ENCODE results near the gene MTHFD2.
"Not testable (repeated sequence)": the region's sequence is repeated elsewhere in the genome, so short reads cannot be mapped to it uniquely, and the experiment has no call there.

The MTHFD2 gene

DNA sequence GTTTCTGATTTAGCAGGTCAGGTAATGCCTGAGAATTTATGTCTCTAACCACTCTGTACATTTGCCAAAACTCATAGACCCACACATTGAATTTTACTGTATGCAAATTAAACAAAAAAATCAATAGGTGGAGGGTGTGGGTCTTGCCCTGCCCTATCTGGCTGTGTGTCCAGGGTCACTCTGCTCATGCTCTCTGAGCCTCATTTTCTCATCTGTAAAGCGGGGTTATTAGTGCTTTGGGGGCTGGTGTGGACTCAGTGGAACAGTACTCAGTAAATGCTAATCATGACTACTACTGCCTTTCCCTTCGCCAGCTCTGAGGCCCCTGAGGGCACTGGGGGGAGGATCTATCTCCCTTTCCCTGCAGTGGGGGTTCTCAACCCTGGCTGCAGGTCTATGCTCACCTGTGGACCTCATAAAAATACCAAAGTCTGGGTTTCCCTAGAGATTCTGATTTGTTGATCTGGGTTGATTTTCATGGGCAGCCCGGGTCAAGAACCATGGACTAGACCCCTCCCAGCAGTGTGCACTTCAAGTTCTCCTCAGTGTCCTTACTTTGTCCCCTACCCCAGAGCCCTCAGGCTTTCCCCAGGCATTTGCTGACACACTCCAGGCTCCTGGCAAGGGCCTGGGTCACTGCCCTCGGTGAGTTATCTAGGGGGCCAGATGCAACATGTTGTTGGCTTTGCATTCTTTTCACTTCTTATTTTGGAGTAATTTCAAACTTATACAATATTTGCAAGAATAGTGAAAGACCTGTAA lies 27.5 kb downstream of the MTHFD2 start:
- Histone ChIP-seq H2AFZ (ENCODE audit: low read depth, low read length) (no peak overlapping the region), H3K9me3 (ENCODE audit: low read length) (no peaks in the 10 kb centered on the region), H3K27me3 (ENCODE audit: insufficient read depth, low read length) (no peaks in the 10 kb centered on the region), H3K4me3 (ENCODE audit: low read length) (no peak overlapping the region), H3K4me1 (ENCODE audit: insufficient read depth, low read length) (no peaks in the 10 kb centered on the region), H3K36me3 (ENCODE audit: insufficient read depth, low read length) (no peaks in the 10 kb centered on the region)

DNA sequence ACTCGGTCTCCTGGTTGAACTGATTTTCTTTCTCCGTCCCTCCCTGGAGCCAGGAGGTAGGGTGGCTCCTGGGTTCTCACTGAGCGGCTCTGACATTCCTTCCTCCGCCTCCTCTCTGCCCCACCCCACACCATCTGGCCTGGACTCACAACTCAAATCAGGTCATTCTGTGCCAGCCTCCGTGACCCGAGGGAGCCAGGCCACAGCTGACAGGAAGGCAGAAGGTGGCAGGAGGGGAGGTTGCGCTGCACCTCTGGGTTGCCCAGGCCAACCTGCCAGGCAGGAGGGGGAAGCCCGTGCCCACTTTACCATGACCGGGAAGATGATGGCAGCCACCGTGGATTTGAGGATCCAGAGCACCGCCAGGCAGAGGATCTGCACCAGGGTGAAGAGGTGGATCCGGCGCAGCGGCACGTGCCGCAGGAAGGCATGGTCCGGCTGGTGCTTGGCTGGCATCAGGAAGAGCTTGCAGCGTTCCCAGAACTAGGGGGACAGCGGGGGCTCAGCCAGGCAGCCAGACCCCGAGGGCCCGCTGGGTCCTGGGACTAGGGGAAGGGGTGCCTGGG lies 28.3 kb downstream of the MTHFD2 start:
- H3K4me3 ChIP-seq (ENCODE audit: low read length) = no peak overlapping the region
- H2AFZ ChIP-seq (ENCODE audit: low read depth, low read length) = no peak overlapping the region
- no peaks in the 10 kb centered on the region for H3K36me3 ChIP-seq (ENCODE audit: insufficient read depth, low read length)
- H3K9me3 ChIP-seq (ENCODE audit: low read length) = no peaks in the 10 kb centered on the region
- H3K4me1 ChIP-seq (ENCODE audit: insufficient read depth, low read length) = no peaks in the 10 kb centered on the region
- H3K27me3 ChIP-seq (ENCODE audit: insufficient read depth, low read length) = no peaks in the 10 kb centered on the region

DNA sequence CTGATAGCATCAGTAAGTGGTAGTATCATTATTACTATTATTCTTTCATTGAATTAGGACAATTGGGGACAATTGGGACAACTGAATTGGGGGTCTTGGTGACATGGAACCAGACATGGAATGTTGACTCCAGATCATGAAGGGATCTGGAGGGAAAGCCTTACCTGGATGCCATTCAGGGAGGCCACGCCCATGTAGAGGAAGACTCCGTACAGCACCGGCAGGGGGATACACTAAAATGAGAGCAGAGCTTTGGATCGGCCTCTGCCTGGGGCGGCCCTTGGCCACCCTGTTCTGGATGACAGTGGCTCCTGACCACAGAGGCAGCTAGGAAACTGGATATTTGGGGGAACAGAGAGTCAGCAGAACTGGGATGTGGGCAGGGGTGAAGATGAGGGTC lies 29.2 kb downstream of the MTHFD2 start:
- Histone ChIP-seq H3K4me3 (ENCODE audit: low read length) (no peak overlapping the region), H3K9me3 (ENCODE audit: low read length) (no peaks in the 10 kb centered on the region), H3K36me3 (ENCODE audit: insufficient read depth, low read length) (no peaks in the 10 kb centered on the region), H2AFZ (ENCODE audit: low read depth, low read length) (no peak overlapping the region), H3K4me1 (ENCODE audit: insufficient read depth, low read length) (no peaks in the 10 kb centered on the region), H3K27me3 (ENCODE audit: insufficient read depth, low read length) (no peaks in the 10 kb centered on the region)

DNA sequence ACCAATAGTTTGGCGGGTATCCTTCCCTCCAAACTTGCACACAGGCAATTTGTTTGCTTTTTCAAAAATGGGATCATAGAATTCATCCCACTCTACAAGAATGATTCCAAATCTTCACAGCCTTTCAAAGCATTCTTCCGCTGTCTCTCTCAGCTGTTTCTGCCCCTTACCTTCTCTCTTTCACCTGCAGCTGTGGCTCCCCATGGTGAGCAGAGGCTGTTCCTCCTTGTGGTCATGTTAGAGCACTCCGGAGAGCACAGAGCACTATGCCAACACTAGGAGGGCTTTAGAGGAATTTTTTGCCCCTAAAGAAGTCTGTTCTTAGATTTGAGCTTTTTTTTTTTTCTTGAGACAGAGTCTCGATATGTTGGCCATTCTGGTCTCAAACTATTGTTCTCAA lies 30.4 kb downstream of the MTHFD2 start:
- Histone ChIP-seq H2AFZ (ENCODE audit: low read depth, low read length) (no peak overlapping the region), H3K4me1 (ENCODE audit: insufficient read depth, low read length) (no peaks in the 10 kb centered on the region), H3K36me3 (ENCODE audit: insufficient read depth, low read length) (no peaks in the 10 kb centered on the region), H3K27me3 (ENCODE audit: insufficient read depth, low read length) (no peaks in the 10 kb centered on the region), H3K4me3 (ENCODE audit: low read length) (no peak overlapping the region), H3K9me3 (ENCODE audit: low read length) (no peaks in the 10 kb centered on the region)

DNA sequence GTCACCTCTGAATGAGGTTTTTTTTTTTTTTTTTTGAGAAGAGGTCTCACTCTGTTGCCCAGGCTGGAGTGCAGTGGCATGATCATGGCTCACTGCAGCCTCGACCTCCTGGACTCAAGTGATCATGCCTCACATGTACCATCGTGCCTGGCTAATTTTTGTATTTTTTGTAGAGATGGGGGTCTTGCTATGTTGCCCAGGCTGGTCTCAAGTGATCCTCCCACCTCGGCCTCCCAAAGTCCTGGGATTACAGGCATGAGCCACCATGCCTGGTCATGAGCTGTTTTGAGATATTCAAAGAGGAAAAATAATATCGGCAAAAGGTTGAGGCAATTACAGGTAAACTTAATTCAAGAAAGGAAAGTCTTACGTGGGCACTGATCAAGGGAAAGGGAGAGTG lies 31.4 kb downstream of the MTHFD2 start:
- not testable (repeated sequence) for H3K36me3 ChIP-seq (ENCODE audit: insufficient read depth, low read length); H2AFZ ChIP-seq (ENCODE audit: low read depth, low read length); H3K4me3 ChIP-seq (ENCODE audit: low read length); H3K4me1 ChIP-seq (ENCODE audit: insufficient read depth, low read length); H3K27me3 ChIP-seq (ENCODE audit: insufficient read depth, low read length); H3K9me3 ChIP-seq (ENCODE audit: low read length)

DNA sequence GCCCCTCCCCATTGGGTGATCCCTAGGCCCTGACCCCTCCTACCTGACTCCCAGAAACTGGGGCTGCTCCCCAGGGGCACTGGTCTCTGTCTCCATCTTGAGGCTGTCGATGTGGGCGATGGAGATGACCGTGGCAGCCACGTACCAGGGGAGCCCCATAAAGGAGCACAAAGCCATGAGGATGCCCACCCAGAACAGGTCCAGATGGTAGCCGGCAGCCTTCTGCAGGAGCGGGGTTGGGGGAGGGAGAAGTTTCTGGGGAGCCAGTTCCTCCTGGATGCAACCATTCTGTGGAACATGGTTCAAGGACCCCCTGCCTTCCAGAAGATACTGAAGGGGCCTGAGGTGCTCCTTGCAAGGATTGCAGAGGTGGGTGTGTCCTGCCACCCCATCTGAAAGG lies 34.0 kb downstream of the MTHFD2 start:
- Histone ChIP-seq H3K27me3 (ENCODE audit: insufficient read depth, low read length) (no peaks in the 10 kb centered on the region), H3K36me3 (ENCODE audit: insufficient read depth, low read length) (no peaks in the 10 kb centered on the region), H3K4me3 (ENCODE audit: low read length) (no peak overlapping the region), H3K9me3 (ENCODE audit: low read length) (no peaks in the 10 kb centered on the region), H3K4me1 (ENCODE audit: insufficient read depth, low read length) (no peaks in the 10 kb centered on the region), H2AFZ (ENCODE audit: low read depth, low read length) (no peak overlapping the region)

DNA sequence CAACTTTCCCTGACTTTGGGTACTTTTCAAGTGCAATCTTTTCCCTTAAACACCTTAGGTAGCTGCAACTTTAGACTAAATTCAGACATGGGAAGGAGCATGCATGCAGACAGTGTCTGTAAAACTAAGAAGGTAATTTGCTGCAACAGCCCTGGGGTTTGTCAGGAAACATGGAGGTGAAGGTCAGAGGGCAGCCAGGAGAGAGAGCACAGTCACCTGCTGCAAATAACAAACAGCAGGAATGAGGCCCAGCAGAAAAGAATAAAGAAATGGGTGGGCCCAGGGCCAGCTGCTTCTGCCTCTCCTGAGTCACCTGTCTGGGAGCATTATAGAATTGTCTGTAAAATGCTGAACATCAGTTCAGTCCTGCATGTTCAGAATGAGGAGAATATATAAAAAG lies 35.2 kb downstream of the MTHFD2 start:
- Histone ChIP-seq H3K27me3 (ENCODE audit: insufficient read depth, low read length) (no peaks in the 10 kb centered on the region), H3K36me3 (ENCODE audit: insufficient read depth, low read length) (no peaks in the 10 kb centered on the region)

DNA sequence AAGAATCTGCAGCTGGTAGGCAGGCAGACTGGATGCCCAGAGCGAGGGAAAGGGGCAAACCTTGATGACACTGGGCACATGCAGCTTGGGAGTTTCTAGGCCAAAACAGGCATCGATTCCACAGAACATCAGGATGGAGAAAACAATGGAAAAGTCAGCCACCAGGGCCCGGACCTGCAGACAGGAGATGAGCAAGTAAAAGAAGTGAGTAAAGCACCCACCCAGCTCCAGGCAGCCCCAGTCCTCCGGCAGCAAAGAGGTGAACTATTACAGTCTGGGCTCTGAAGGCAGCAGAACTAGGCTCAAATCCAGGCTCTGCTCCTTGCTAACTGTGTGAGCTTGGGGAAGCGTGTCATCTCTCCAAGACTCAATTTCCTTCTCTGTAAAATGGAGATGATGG lies 36.6 kb downstream of the MTHFD2 start:
- H2AFZ ChIP-seq (ENCODE audit: low read depth, low read length) = no peak overlapping the region
- no peaks in the 10 kb centered on the region for H3K9me3 ChIP-seq (ENCODE audit: low read length)
- no peaks in the 10 kb centered on the region for H3K4me1 ChIP-seq (ENCODE audit: insufficient read depth, low read length)
- no peaks in the 10 kb centered on the region for H3K27me3 ChIP-seq (ENCODE audit: insufficient read depth, low read length)
- H3K36me3 ChIP-seq (ENCODE audit: insufficient read depth, low read length) = no peaks in the 10 kb centered on the region
- no peak overlapping the region for H3K4me3 ChIP-seq (ENCODE audit: low read length)

More for the DNA sequence above, 35.2 kb downstream of the MTHFD2 start:
- no peaks in the 10 kb centered on the region for H3K9me3 ChIP-seq (ENCODE audit: low read length)
- no peak overlapping the region for H2AFZ ChIP-seq (ENCODE audit: low read depth, low read length)
- no peaks in the 10 kb centered on the region for H3K4me1 ChIP-seq (ENCODE audit: insufficient read depth, low read length)
- no peak overlapping the region for H3K4me3 ChIP-seq (ENCODE audit: low read length)

DNA sequence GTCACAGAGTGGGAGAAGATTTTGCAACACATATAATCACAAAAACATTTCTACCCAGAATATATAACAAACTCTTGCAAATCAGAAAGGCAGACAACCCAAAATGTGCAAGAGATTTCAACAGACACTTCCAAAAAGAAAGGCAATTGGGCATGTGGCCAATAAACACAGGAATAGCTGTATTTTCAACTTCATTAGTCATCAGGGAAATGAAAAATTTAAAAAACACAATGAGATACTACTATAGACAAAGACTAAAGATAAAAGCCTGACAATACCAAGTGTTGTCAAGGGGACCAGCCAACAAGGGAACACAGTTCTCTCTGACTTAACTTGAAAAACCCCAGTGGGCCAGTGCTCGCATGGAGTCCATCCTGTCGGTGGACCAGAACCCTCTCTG lies 40.5 kb downstream of the MTHFD2 start:
- Histone ChIP-seq H3K36me3 (ENCODE audit: insufficient read depth, low read length) (no peaks in the 10 kb centered on the region), H3K9me3 (ENCODE audit: low read length) (no peaks in the 10 kb centered on the region), H2AFZ (ENCODE audit: low read depth, low read length) (no peak overlapping the region), H3K27me3 (ENCODE audit: insufficient read depth, low read length) (peaks cover 5% of the 10 kb centered on the region), H3K4me3 (ENCODE audit: low read length) (no peak overlapping the region), H3K4me1 (ENCODE audit: insufficient read depth, low read length) (no peaks in the 10 kb centered on the region)

DNA sequence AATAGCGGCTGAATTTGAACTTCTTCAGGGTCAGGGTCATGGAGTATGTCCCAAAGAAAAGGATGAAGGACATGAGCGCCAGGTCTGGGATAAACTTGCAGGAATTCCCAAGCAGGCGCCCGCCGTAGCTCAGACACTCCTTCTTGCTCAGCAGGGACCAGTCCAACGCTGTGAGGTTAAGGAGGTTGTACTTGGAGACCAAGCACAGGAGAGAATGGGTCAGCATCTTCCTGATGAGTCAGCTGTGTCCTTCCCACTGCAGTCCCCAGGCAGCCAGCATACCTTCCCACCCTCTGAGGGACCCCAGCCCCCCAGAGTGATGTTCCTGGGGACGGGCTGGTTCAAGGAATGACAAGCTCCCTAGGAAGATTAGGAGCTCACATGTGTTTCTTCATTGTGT lies 40.9 kb downstream of the MTHFD2 start:
- H3K36me3 ChIP-seq (ENCODE audit: insufficient read depth, low read length) = no peaks in the 10 kb centered on the region
- H3K9me3 ChIP-seq (ENCODE audit: low read length) = no peaks in the 10 kb centered on the region
- H3K4me3 ChIP-seq (ENCODE audit: low read length) = no peak overlapping the region
- peaks cover 5% of the 10 kb centered on the region for H3K27me3 ChIP-seq (ENCODE audit: insufficient read depth, low read length)
- H3K4me1 ChIP-seq (ENCODE audit: insufficient read depth, low read length) = no peaks in the 10 kb centered on the region
- H2AFZ ChIP-seq (ENCODE audit: low read depth, low read length) = no peak overlapping the region

DNA sequence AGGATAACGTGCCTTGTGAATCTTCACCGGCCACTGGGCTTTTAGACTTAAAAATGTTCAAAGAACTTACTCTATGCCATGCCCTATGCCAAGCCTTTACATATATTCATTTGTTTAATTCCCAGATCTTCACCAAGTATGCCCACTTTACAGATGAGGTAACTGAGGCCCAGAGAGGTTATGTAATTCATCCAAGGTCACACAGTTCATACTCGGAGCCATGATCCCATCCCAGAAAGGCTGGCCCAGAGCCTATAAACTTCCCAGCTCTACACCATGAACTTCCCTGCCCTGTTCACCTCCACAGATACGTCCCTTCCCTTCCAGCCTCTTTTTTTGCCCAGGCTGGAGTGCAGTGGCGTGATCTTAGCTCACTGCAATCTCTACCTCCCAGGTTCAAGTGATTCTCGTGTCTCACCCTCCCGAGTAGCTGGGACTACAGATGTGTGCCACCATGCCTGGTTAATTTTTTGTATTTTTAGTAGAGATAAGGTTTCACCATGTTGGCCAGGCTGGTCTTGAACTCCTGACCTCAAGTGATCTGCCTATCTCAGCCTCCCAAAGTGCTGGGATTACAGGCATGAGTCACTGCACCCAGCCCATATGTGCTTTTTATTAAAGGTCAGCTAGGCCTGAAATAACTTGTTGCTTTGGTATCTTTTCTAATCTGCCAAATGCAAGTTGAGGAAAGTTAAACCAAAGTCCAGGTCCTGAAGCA lies 44.1 kb downstream of the MTHFD2 start:
- Histone ChIP-seq H3K27me3 (ENCODE audit: insufficient read depth, low read length) (peaks cover 5% of the 10 kb centered on the region), H3K4me1 (ENCODE audit: insufficient read depth, low read length) (no peaks in the 10 kb centered on the region), H3K9me3 (ENCODE audit: low read length) (no peaks in the 10 kb centered on the region), H3K4me3 (ENCODE audit: low read length) (no peak overlapping the region), H2AFZ (ENCODE audit: low read depth, low read length) (no peak overlapping the region), H3K36me3 (ENCODE audit: insufficient read depth, low read length) (no peaks in the 10 kb centered on the region)

DNA sequence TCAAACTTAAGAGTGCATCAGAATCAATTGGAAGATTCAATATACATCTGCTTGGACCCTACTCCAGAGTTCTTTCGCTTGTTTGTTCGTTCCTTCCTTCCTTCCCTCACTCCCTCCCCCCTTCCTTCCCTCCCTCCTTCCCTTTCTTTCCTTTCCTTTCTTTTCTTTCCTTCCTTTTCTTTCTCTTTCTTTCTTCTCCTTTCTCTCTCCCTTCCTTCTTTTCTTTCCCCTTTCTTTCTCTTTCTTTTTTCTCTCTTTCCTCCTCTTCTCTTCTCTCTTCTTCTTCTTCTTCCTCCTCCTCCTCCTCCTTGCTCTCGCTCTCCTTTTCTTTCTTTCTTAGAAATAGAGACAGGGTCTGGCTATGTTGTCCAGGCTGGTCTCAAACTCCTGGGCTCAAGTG lies 45.9 kb downstream of the MTHFD2 start:
- no peak overlapping the region for H2AFZ ChIP-seq (ENCODE audit: low read depth, low read length)
- H3K27me3 ChIP-seq (ENCODE audit: insufficient read depth, low read length) = peaks cover 5% of the 10 kb centered on the region
- H3K4me3 ChIP-seq (ENCODE audit: low read length) = no peak overlapping the region
- H3K4me1 ChIP-seq (ENCODE audit: insufficient read depth, low read length) = no peaks in the 10 kb centered on the region
- H3K36me3 ChIP-seq (ENCODE audit: insufficient read depth, low read length) = no peaks in the 10 kb centered on the region
- H3K9me3 ChIP-seq (ENCODE audit: low read length) = no peaks in the 10 kb centered on the region

DNA sequence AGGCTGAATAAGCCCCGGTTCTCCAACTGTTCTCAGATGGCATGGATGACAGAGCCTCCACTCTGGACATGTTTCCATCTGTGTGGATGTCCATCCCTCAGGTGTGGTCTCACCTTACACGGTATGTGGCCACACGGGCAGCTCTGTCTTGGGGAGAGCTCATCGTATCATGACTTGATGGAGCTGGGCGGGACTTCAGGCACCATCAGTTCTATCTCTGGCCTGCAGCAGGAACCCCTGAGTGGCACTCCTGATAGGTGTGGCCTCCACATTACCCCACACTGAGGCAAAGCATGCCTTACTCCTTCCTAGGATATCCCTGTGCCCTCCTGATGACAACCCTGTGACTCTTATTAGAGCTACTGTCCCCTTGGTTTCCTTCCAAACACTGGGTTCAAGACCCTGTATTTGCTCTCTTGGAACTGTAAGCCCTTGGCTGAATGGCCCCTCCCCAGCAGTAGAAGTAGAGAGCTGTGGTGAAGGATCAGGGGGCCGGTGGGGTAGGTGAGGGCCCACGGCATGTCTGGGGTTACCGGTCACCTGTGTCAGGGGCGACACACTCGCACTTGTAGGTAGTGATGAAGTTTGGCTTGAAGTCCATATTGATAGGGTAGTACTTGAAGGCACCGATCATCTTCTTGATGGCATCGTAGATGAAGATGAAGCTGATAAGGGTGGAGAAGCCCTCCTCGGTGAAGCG lies 48.2 kb downstream of the MTHFD2 start:
- no peak overlapping the region for H2AFZ ChIP-seq (ENCODE audit: low read depth, low read length)
- no peaks in the 10 kb centered on the region for H3K36me3 ChIP-seq (ENCODE audit: insufficient read depth, low read length)

More for the DNA sequence above, 48.2 kb downstream of the MTHFD2 start:
- Histone ChIP-seq H3K4me1 (ENCODE audit: insufficient read depth, low read length) (no peaks in the 10 kb centered on the region), H3K9me3 (ENCODE audit: low read length) (no peaks in the 10 kb centered on the region), H3K27me3 (ENCODE audit: insufficient read depth, low read length) (peaks cover 5% of the 10 kb centered on the region), H3K4me3 (ENCODE audit: low read length) (no peak overlapping the region)

Data from neuron (in vitro differentiated cells).